Suprapubic skin (tissue), 4 donors: ENCODE results near the gene DDHD1.

Experiments
- CTCF ChIP-seq, 2 donors: fragments of 200-600 bp in 1 of 2; fragments of 450-650 bp in 1 of 2; sonication (generic) in 1 of 2; IDR thresholded peaks; one replicate each; pipeline ENCODE4 v1.5.1; 2016 to 2019; ENCODE audit warnings: antibody characterized with exemption in 2 of 2, mild to moderate bottlenecking in 1 of 2, moderate library complexity in 1 of 2
- EP300 ChIP-seq: sonication (generic); formaldehyde crosslinking; IDR thresholded peaks from one replicate; pipeline ENCODE4 v1.6.1; 2017; ENCODE audit warnings: antibody characterized with exemption
- POLR2A ChIP-seq, 2 donors: fragments of 450-650 bp; IDR thresholded peaks; one replicate each; pipeline ENCODE4 v1.6.1; 2017; ENCODE audit warnings: antibody characterized with exemption in 2 of 2, mild to moderate bottlenecking in 2 of 2, moderate library complexity in 2 of 2
- POLR2AphosphoS5 ChIP-seq, 3 donors: sonication (generic); formaldehyde crosslinking; IDR thresholded peaks; one replicate each; pipeline ENCODE4 v1.6.1; 2017; ENCODE audit warnings: antibody characterized with exemption in 3 of 3

GRCh38 chr14:53044486-53044885, 108.6 kb downstream of the DDHD1 start:
- TF ChIP-seq CTCF (IDR thresholded peaks at IDR 0.05) (no peak), POLR2A (IDR thresholded peaks at IDR 0.05) (no peak), POLR2AphosphoS5 (IDR thresholded peaks at IDR 0.05) (no peak), EP300 (no peak)
